ENCODE measurements around the gene CBLB.
"Not testable (repeated sequence)": the region's sequence is repeated elsewhere in the genome, so short reads cannot be mapped to it uniquely, and the experiment has no call there.

The CBLB gene

DNA sequence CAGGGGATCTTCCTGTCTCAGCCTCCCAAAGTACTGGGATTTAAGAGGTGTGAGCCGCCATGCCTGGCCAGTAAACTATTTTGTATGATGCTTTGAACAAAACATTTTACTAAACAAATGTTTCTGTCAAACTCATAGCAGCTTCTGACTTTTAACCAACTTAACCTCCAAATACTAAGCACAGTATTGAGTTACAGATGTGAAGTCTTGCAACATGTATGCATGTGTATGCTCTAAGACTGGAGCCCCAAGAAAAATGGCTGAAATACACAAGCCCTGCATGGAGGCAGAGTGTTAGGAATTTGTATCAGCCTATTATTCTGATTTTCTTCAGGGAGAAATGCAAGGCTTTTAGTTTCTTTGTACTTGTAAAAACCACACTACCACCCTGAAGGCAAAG is 137.1 kb downstream of the CBLB start:
- no peaks in the 10 kb centered on the region for H3K36me3 ChIP-seq (ENCODE audit: insufficient read depth, low read length)
- TF ChIP-seq EZH2 (IDR thresholded peaks at IDR 0.05) (no peak), POLR2AphosphoS5 (IDR thresholded peaks at IDR 0.05; ENCODE audit: borderline replicate concordance, low read depth, low read length) (no peak), FOXP2 (optimal IDR thresholded peaks at IDR 0.05; ENCODE audit: control extremely low read depth, extremely low read length, insufficient read depth) (no peak)
- no peak overlapping the region for H3K27ac ChIP-seq
- H3K9me3 ChIP-seq (ENCODE audit: low read depth, low read length): no peaks in the 10 kb centered on the region
- H3K4me3 ChIP-seq: no peak overlapping the region
- H3K9ac ChIP-seq (ENCODE audit: insufficient read length): no peak overlapping the region
- DNase-seq (ENCODE audit: low read depth, low spot score): no peak

DNA sequence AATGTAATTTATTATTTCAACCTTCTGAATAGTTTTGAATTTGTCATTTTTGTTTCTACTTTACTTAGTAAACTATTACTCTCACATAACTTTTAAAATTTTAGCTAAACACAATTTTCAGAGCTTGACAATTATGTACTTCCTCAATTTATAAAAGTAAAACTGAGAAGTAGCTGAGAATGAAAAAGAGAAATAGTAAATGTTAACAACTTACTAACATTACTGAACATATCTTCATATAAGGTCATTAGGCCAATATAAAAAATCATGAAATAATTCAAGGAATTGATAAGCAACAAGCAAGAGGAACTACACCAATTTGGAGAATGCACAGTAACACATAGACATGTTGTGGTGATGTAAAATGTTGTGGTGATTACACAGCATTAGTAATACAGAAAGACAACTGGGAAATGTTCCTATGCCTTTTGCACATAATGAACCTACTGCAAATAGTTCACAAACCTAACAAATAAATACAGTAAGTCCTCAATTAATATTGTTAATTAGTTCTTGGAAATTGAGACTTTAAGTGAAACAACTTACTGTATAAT is 137.9 kb downstream of the CBLB start:
- no peak for TF ChIP-seq POLR2AphosphoS5 (IDR thresholded peaks at IDR 0.05; ENCODE audit: borderline replicate concordance, low read depth, low read length)
- DNase-seq (ENCODE audit: low read depth, low spot score): no peak
- no peaks in the 10 kb centered on the region for H3K36me3 ChIP-seq (ENCODE audit: insufficient read depth, low read length)
- no peak overlapping the region for H3K27ac ChIP-seq
- no peak overlapping the region for H3K4me3 ChIP-seq
- no peak overlapping the region for H3K9ac ChIP-seq (ENCODE audit: insufficient read length)
- H3K9me3 ChIP-seq (ENCODE audit: low read depth, low read length): no peaks in the 10 kb centered on the region

DNA sequence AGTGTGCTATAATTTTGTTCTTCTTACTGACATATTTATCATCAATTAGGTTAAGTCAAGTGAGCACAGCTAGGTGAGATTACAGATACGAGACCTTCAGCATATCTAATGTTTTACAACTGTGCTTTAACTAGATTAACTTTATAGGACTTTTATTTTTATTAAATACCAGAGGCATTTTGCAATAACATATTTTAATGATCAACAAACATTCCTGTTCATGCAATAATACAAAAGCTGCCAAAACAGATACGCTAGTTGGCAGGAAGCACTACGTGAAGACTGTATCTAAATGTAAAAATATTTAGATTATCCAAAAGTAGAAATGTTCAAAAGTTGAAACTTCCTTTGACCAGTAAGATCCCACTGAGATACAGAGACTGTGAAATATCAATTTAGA is 139.1 kb downstream of the CBLB start:
- Histone ChIP-seq H3K36me3 (ENCODE audit: insufficient read depth, low read length) (no peaks in the 10 kb centered on the region), H3K4me3 (peak overlapping the region; percentile 36), H3K9ac (ENCODE audit: insufficient read length) (no peak overlapping the region), H3K27ac (peak overlapping the region; percentile 69; the same call in 1 of the 2 replicates), H3K9me3 (ENCODE audit: low read depth, low read length) (no peaks in the 10 kb centered on the region)
- no peak for TF ChIP-seq FOXP2 (optimal IDR thresholded peaks at IDR 0.05; ENCODE audit: control extremely low read depth, extremely low read length, insufficient read depth)
- TF ChIP-seq EZH2 (IDR thresholded peaks at IDR 0.05): no peak
- TF ChIP-seq POLR2AphosphoS5 (IDR thresholded peaks at IDR 0.05; ENCODE audit: borderline replicate concordance, low read depth, low read length): no peak
- DNase-seq (ENCODE audit: low read depth, low spot score): no peak

DNA sequence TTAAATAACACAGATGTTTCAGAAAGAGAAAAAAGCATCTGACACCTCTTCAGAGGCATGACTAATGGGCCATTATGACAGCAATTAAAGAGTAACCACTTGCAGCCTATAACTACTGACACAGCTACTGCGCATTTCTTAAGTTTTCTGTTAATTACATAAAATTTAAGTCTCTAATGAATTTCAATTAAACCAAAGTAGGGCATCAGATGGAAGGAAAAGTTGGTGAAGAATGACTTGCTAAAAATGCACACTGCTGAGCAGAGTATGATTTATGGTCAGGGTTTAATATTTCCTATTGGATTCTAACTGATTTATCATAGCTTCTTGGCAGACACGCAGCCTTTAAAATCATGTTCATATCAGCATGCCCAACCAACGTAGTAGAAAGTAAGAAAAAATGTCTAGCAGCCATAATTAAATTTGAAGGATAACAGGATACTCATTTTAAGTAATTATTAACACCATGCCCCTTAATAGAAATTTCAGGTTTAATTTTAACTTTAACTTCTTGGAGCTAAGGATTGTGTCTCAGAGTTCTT is 140.0 kb downstream of the CBLB start:
- DNase-seq (ENCODE audit: low read depth, low spot score): no peak
- Histone ChIP-seq H3K9ac (ENCODE audit: insufficient read length) (no peak overlapping the region), H3K27ac (peak overlapping the region; percentile 69; the same call in 1 of the 2 replicates), H3K36me3 (ENCODE audit: insufficient read depth, low read length) (no peaks in the 10 kb centered on the region), H3K9me3 (ENCODE audit: low read depth, low read length) (no peaks in the 10 kb centered on the region), H3K4me3 (peak overlapping the region; percentile 36; the same call in 1 of the 2 replicates)
- no peak for TF ChIP-seq FOXP2 (optimal IDR thresholded peaks at IDR 0.05; ENCODE audit: control extremely low read depth, extremely low read length, insufficient read depth)
- TF ChIP-seq POLR2AphosphoS5 (IDR thresholded peaks at IDR 0.05; ENCODE audit: borderline replicate concordance, low read depth, low read length): no peak
- TF ChIP-seq EZH2 (IDR thresholded peaks at IDR 0.05): no peak

DNA sequence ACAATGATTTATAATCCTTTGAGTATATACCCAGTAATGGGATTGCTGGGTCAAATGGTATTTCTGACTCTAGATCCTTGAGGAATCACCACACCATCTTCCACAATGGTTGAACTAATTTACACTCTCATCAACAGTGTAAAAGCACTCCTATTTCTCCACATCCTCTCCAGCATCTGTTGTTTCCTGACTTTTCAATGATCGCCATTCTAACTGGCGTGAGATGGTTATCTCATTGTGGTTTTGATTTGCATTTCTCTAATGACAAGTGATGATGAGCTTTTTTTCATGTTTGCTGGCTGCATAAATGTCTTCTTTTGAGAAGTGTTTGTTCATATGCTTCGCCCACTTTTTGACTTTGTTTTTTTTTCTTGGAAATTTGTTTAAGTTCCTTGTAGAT is 141.8 kb downstream of the CBLB start:
- not testable (repeated sequence) for DNase-seq (ENCODE audit: low read depth, low spot score); H3K27ac ChIP-seq; H3K36me3 ChIP-seq (ENCODE audit: insufficient read depth, low read length); H3K9me3 ChIP-seq (ENCODE audit: low read depth, low read length); H3K9ac ChIP-seq (ENCODE audit: insufficient read length); H3K4me3 ChIP-seq

DNA sequence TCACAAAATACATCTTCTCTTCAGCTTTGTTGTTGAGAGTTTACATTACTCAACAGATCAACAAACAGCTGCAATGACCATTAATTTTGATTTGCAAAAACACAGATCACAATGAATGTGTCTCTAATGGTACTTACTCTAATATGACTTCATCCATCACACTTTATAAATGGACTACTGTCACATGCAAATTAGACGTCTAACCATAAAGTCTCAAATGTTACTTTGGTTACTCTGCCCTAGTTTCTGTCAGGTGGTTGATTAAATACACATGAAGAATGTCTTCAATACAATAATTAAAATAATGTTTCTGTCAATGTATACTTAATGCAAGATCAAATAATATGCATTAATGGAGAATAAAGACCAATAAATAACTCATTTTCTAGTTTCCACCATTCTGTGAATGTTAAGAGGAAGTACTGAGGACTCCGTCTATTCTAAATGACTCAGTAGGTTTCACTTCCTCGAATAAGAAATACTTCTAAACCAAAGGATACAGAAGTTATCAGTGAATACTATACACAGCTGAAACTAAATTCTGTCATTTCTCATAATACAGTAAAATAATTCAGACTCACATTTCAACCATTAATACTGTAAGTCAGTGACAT is 145.8 kb downstream of the CBLB start:
- no peaks in the 10 kb centered on the region for H3K9me3 ChIP-seq (ENCODE audit: low read depth, low read length)
- H3K4me3 ChIP-seq: no peak overlapping the region
- DNase-seq (ENCODE audit: low read depth, low spot score): no peak
- H3K9ac ChIP-seq (ENCODE audit: insufficient read length): no peak overlapping the region
- H3K36me3 ChIP-seq (ENCODE audit: insufficient read depth, low read length): peaks cover 4% of the 10 kb centered on the region; the same call in 1 of the 2 replicates
- no peak overlapping the region for H3K27ac ChIP-seq
- TF ChIP-seq EZH2 (IDR thresholded peaks at IDR 0.05) (no peak), FOXP2 (optimal IDR thresholded peaks at IDR 0.05; ENCODE audit: control extremely low read depth, extremely low read length, insufficient read depth) (no peak), POLR2AphosphoS5 (IDR thresholded peaks at IDR 0.05; ENCODE audit: borderline replicate concordance, low read depth, low read length) (no peak)

DNA sequence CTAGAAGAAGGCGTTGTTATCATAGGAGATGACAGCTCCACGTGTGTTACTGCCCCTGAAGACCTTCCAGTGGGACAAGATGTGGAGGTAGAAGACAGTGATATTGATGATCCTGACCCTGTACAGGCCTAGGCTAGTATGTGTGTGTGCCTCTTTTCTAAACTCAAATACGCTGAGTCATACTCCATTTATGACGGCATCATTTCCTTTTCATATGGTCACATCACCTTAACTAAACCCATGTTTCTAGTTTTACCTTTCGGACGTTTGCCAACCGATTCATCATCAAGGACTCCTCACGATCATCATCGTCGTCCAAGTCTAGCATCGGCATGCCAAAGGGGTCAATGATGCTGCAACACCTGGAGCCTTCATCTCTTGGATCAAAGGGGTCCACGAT is 149.0 kb downstream of the CBLB start:
- peaks cover 4% of the 10 kb centered on the region; the same call in 1 of the 2 replicates for H3K36me3 ChIP-seq (ENCODE audit: insufficient read depth, low read length)
- no peak for TF ChIP-seq FOXP2 (optimal IDR thresholded peaks at IDR 0.05; ENCODE audit: control extremely low read depth, extremely low read length, insufficient read depth)
- TF ChIP-seq EZH2 (IDR thresholded peaks at IDR 0.05): no peak
- no peak for TF ChIP-seq POLR2AphosphoS5 (IDR thresholded peaks at IDR 0.05; ENCODE audit: borderline replicate concordance, low read depth, low read length)
- no peak overlapping the region for H3K4me3 ChIP-seq
- no peak overlapping the region for H3K27ac ChIP-seq
- H3K9me3 ChIP-seq (ENCODE audit: low read depth, low read length): no peaks in the 10 kb centered on the region
- DNase-seq (ENCODE audit: low read depth, low spot score): no peak
- no peak overlapping the region for H3K9ac ChIP-seq (ENCODE audit: insufficient read length)

DNA sequence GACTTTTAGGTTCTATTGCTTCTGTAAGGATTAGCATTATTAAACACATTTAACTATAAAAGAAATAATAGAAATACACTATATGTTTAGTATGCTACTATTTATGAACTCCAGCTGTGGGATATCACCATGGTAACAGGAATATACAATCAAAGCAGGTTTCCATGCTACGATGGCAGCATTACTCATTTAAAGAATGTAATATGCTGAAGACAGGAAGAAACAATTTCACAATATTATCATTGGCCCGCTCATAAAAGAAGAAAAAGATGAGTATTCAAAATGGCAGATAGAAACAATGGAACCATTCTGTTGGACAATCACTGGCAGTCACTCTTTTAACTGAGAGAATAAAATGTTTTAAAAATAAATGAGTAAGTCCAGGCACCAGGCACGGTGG is 153.4 kb downstream of the CBLB start:
- DNase-seq (ENCODE audit: low read depth, low spot score): no peak
- Histone ChIP-seq H3K36me3 (ENCODE audit: insufficient read depth, low read length) (peaks cover 7% of the 10 kb centered on the region), H3K9ac (ENCODE audit: insufficient read length) (no peak overlapping the region), H3K27ac (no peak overlapping the region), H3K4me3 (no peak overlapping the region), H3K9me3 (ENCODE audit: low read depth, low read length) (0 out of 2 replicates have a peak, but pooled peaks cover 3% of the 10 kb centered on the region)
- TF ChIP-seq EZH2 (IDR thresholded peaks at IDR 0.05): no peak
- no peak for TF ChIP-seq FOXP2 (optimal IDR thresholded peaks at IDR 0.05; ENCODE audit: control extremely low read depth, extremely low read length, insufficient read depth)

DNA sequence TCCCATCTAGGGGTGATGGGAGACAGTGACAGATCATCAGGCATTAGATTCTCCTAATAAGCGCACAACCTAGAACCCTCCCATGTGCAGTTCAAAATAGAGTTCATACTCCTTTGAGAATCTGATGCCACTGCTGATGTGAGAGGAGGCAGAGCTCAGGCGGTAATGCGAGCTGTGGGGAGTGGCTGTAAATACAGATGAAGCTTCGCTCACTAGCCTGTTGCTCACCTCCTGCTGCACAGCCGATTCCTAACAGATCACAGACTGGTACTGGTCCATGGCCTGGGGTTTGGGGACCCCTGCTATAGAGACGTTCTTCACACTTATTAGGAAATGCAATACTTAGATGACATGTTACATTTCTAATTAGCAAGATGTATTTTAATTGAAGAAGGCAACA is 154.4 kb downstream of the CBLB start:
- DNase-seq (ENCODE audit: low read depth, low spot score): no peak
- peaks cover 7% of the 10 kb centered on the region for H3K36me3 ChIP-seq (ENCODE audit: insufficient read depth, low read length)

More for the DNA sequence above, 154.4 kb downstream of the CBLB start:
- H3K9me3 ChIP-seq (ENCODE audit: low read depth, low read length): 0 out of 2 replicates have a peak, but pooled peaks cover 3% of the 10 kb centered on the region
- TF ChIP-seq FOXP2 (optimal IDR thresholded peaks at IDR 0.05; ENCODE audit: control extremely low read depth, extremely low read length, insufficient read depth) (no peak), EZH2 (IDR thresholded peaks at IDR 0.05) (no peak), POLR2AphosphoS5 (IDR thresholded peaks at IDR 0.05; ENCODE audit: borderline replicate concordance, low read depth, low read length) (no peak)
- no peak overlapping the region for H3K27ac ChIP-seq
- H3K9ac ChIP-seq (ENCODE audit: insufficient read length): no peak overlapping the region
- H3K4me3 ChIP-seq: no peak overlapping the region
